HCT116 (cell line): ENCODE data around the gene IPO13. TPM values are rescaled to one million over a fixed set of nuclear protein-coding genes. Genes with fewer than 3 reads are reported as not detected.

Source experiments
- ATAC-seq: fragments of 200-7000 bp; cut with Tn5 transposase; 2 replicates; pipeline ENCODE4 v1.9.1; 2020; ENCODE audit warnings: mild to moderate bottlenecking, moderate library complexity
- BruUV-seq: library from RNA; stranded (reverse); fragments of 400-500 nt; replicated peaks from 2 replicates; lab custom pipeline; 2021; lab: Mats Ljungman, UMichigan
- CTCF ChIA-PET: fragments of 300-600 bp; sonication (Branson Sonifier 250); formaldehyde crosslinking; loops from one replicate; lab custom pipeline; 2021; ENCODE audit warnings: antibody characterized with exemption; lab: Charles Lee
- POLR2A ChIA-PET: fragments of 300-600, 350-600 bp; sonication (Branson Sonifier 250); formaldehyde crosslinking; loops from one replicate; lab custom pipeline; 2021; ENCODE audit warnings: antibody characterized with exemption; lab: Charles Lee
- RAD21 ChIA-PET, 2 experiments: fragments of 300-600 bp; sonication (Branson Sonifier 250); formaldehyde crosslinking; loops; one replicate each; lab custom pipeline; 2023; ENCODE audit warnings: low total read pairs in 2 of 2; ENCODE audit not compliant: uncharacterized antibody in 2 of 2, unreplicated experiment in 2 of 2, low non-redundant PET in 1 of 2; lab: Charles Lee
- DNase-seq: peaks from one replicate; pipeline ENCODE4 v3.0.0-alpha.2; 2010; ENCODE audit warnings: low read depth, low spot score
- H2AFZ ChIP-seq: fragments of 200-600 bp; shearing (Covaris generic), sonication (generic); 2 replicates; pipeline ENCODE4 v1.6.1; 2017; ENCODE audit warnings: low read depth, mixed run types, mixed read lengths, antibody characterized with exemption, low read length; ENCODE audit not compliant: poor library complexity, severe bottlenecking
- H3K27ac ChIP-seq: 2 replicates; pipeline ENCODE4 v1.5.1; 2012; ENCODE audit warnings: low read depth, low read length
- H3K27me3 ChIP-seq: fragments of 200-600 bp; sonication (generic); 2 replicates; pipeline ENCODE4 v1.6.1; 2016; ENCODE audit warnings: mixed run types, low read length, mixed read lengths; ENCODE audit not compliant: insufficient read depth
- H3K36me3 ChIP-seq, 2 experiments: fragments of 200-500 bp in 1 of 2; fragments of 200-600 bp in 1 of 2; sonication (Bioruptor generic) in 1 of 2; sonication (generic) in 1 of 2; 2 replicates each; pipeline versions ENCODE4 v1.5.1 to v1.6.1; 2014 to 2016; ENCODE audit warnings: low read length in 2 of 2, inconsistent platforms in 1 of 2, mixed read lengths in 1 of 2, mixed run types in 1 of 2; ENCODE audit not compliant: insufficient read depth in 2 of 2, control insufficient read depth in 1 of 2
- H3K4me1 ChIP-seq, 2 experiments: fragments of 200-600 bp in 1 of 2; sonication (generic) in 1 of 2; 2 replicates each; pipeline versions ENCODE4 v1.5.1 to v1.6.1; 2012 to 2017; ENCODE audit warnings: low read length in 2 of 2, inconsistent platforms in 1 of 2, mild to moderate bottlenecking in 1 of 2, mixed read lengths in 1 of 2, mixed run types in 1 of 2, moderate library complexity in 1 of 2; ENCODE audit not compliant: insufficient read depth in 2 of 2, control insufficient read depth in 1 of 2
- H3K4me2 ChIP-seq: fragments of 200-600 bp; sonication (generic); 2 replicates; pipeline ENCODE4 v1.6.1; 2017; ENCODE audit warnings: mixed run types, low read length, mixed read lengths
- H3K4me3 ChIP-seq, 2 experiments: fragments of 200-600 bp in 1 of 2; sonication (generic) in 1 of 2; replicated peaks in 1 of 2; 2 replicates each; pipeline ENCODE4 v1.5.1; 2011 to 2016; ENCODE audit warnings: low read length in 2 of 2, control low read depth in 1 of 2, low read depth in 1 of 2, mild to moderate bottlenecking in 1 of 2, mixed read lengths in 1 of 2, mixed run types in 1 of 2
- H3K79me2 ChIP-seq: fragments of 200-600 bp; sonication (generic); 2 replicates; pipeline ENCODE4 v1.6.1; 2017; ENCODE audit warnings: mild to moderate bottlenecking, mixed run types, low read length, moderate library complexity, mixed read lengths; ENCODE audit not compliant: insufficient read depth
- H3K9ac ChIP-seq: fragments of 200-600 bp; sonication (generic); 2 replicates; pipeline ENCODE4 v1.6.1; 2016; ENCODE audit warnings: low read length, mixed read lengths
- H3K9me2 ChIP-seq: fragments of 200-600 bp; sonication (generic), shearing (Covaris generic); 2 replicates; pipeline ENCODE4 v1.6.1; 2017; ENCODE audit warnings: mixed run types, mild to moderate bottlenecking, moderate library complexity; ENCODE audit not compliant: insufficient read depth
- H3K9me3 ChIP-seq, 2 experiments: fragments of 200-500 bp in 1 of 2; fragments of 200-600 bp in 1 of 2; sonication (Bioruptor generic) in 1 of 2; sonication (generic) in 1 of 2; 2 replicates each; pipeline ENCODE4 v1.6.1; 2014 to 2017; ENCODE audit warnings: low read length in 2 of 2, mixed read lengths in 2 of 2, inconsistent platforms in 1 of 2, low read depth in 1 of 2, mild to moderate bottlenecking in 1 of 2, mixed run types in 1 of 2, moderate library complexity in 1 of 2; ENCODE audit not compliant: control insufficient read depth in 1 of 2, insufficient read depth in 1 of 2
- H4K20me1 ChIP-seq: fragments of 200-600 bp; sonication (generic), shearing (Covaris generic); 2 replicates; pipeline ENCODE4 v1.6.1; 2017; ENCODE audit warnings: mixed run types, mild to moderate bottlenecking, moderate library complexity; ENCODE audit not compliant: insufficient read depth
- ATF3 ChIP-seq: IDR thresholded peaks from 2 replicates; pipeline ENCODE4 v1.6.1; 2012
- CEBPB ChIP-seq: IDR thresholded peaks from 2 replicates; pipeline ENCODE4 v1.6.1; 2012; ENCODE audit warnings: low read depth
- CTCF ChIP-seq, 3 experiments: fragments of 200-600 bp in 1 of 3; sonication (generic) in 1 of 3; IDR thresholded peaks in 2 of 3; conservative IDR thresholded peaks in 1 of 3; 2 replicates each; pipeline ENCODE4 v1.5.1; 2012 to 2017; ENCODE audit warnings: low read depth in 2 of 3, low read length in 2 of 3, antibody characterized with exemption in 1 of 3, borderline replicate concordance in 1 of 3, control low read depth in 1 of 3, mild to moderate bottlenecking in 1 of 3, mixed read lengths in 1 of 3, mixed run types in 1 of 3, moderate library complexity in 1 of 3; ENCODE audit not compliant: insufficient read depth in 1 of 3
- ELF1 ChIP-seq: IDR thresholded peaks from 2 replicates; pipeline ENCODE4 v1.6.1; 2012; ENCODE audit warnings: low read depth, borderline replicate concordance
- EZH2 ChIP-seq: fragments of 200-600 bp; sonication (generic); IDR thresholded peaks from 2 replicates; pipeline ENCODE4 v1.6.1; 2017; ENCODE audit warnings: antibody characterized with exemption, mixed run types
- EZH2phosphoT487 ChIP-seq: fragments of 200-600 bp; IDR thresholded peaks from 2 replicates; pipeline ENCODE4 v1.6.1; 2018; ENCODE audit warnings: antibody characterized with exemption, borderline replicate concordance
- FOSL1 ChIP-seq: IDR thresholded peaks from 2 replicates; pipeline ENCODE4 v1.6.1; 2012; ENCODE audit warnings: low read depth
- JUND ChIP-seq: IDR thresholded peaks from 2 replicates; pipeline ENCODE4 v1.6.1; 2012
- MAX ChIP-seq: IDR thresholded peaks from 2 replicates; pipeline ENCODE4 v1.6.1; 2012
- REST ChIP-seq: IDR thresholded peaks from 2 replicates; pipeline ENCODE4 v1.6.1; 2012; ENCODE audit warnings: low read depth
- SP1 ChIP-seq: IDR thresholded peaks from 2 replicates; pipeline ENCODE4 v1.6.1; 2012; ENCODE audit warnings: low read depth
- SRF ChIP-seq: IDR thresholded peaks from 2 replicates; pipeline ENCODE4 v1.6.1; 2012; ENCODE audit warnings: low read depth
- ZBTB33 ChIP-seq: IDR thresholded peaks from 2 replicates; pipeline ENCODE4 v1.6.1; 2011; ENCODE audit warnings: mild to moderate bottlenecking, low read length, moderate library complexity; ENCODE audit not compliant: insufficient replicate concordance; ENCODE audit errors: extremely low read depth
- intact Hi-C: fragments of 100-400 bp; cut with micrococcal nuclease; formaldehyde crosslinking; loops from 2 replicates; pipeline ENCODE4 v1.10.0; 2022
- total RNA-seq: library from RNA; stranded (reverse); gene quantifications from one replicate; pipeline ENCODE4 v1.2.1, GENCODE V29; 2021; ENCODE audit not compliant: unreplicated experiment

IPO13 gene
- total RNA-seq, 1 experiment from 2014 or later: 18.7 TPM

- no peak for TF ChIP-seq CTCF (IDR thresholded peaks at IDR 0.05 in 2 of 3, conservative IDR thresholded peaks at IDR 0.05 in 1 of 3; ENCODE audit: borderline replicate concordance in 1 of 3, insufficient read depth in 1 of 3, low read depth in 2 of 3, low read length in 2 of 3)
- no peak for TF ChIP-seq CEBPB
Measured at GRCh38 chr1:43947874-43948437, 1.2 kb downstream of the IPO13 start (continued).

- Histone ChIP-seq H3K4me1 (peaks cover 10 to 23% of the 10 kb centered on the region in 2 experiments; a peak in 3 of 4 replicates), H3K27ac (no peak overlapping the region), H2AFZ (no peak overlapping the region), H3K9me3 (no peaks in the 10 kb centered on the region), H3K36me3 (0 out of 4 replicates have a peak, but pooled peaks cover 0 to 3% of the 10 kb centered on the region in 2 experiments), H3K4me2 (no peak overlapping the region), H3K27me3 (no peaks in the 10 kb centered on the region), H3K9ac (no peak overlapping the region), H3K79me2 (peaks cover 11% of the 10 kb centered on the region), H3K9me2 (no peaks in the 10 kb centered on the region), H4K20me1 (no peaks in the 10 kb centered on the region), H3K4me3 (no peak overlapping the region)
- DNase-seq (no peak), ATAC-seq (no peak)
- intact Hi-C loops: no loop called here
- RAD21 ChIA-PET: no interaction called here
- POLR2A ChIA-PET: no interaction called here
- TF ChIP-seq JUND (no peak), ZBTB33 (no peak), ATF3 (no peak), EZH2phosphoT487 (no peak), MAX (no peak), EZH2 (no peak), SRF (no peak), ELF1 (no peak), SP1 (no peak), FOSL1 (no peak), REST (no peak)
- CTCF ChIA-PET: interaction anchor here (9.8 kb wide), 1 partner anchor 17 kb away, joined by 130 read pairs; the partner anchor contains the start of gene ARTN
- no TSS peak for BruUV-seq
Measured at GRCh38 chr1:43949678-43950077, 2.9 kb downstream of the IPO13 start.
